HS-27A (cell line): ENCODE results near the gene OSBPL6.
"Not testable (repeated sequence)": the region's sequence is repeated elsewhere in the genome, so short reads cannot be mapped to it uniquely, and the experiment has no call there.

Source experiments
- DNase-seq: peaks from one replicate; pipeline ENCODE4 v3.0.0-alpha.2; 2012; ENCODE audit warnings: low read depth, missing footprints

The OSBPL6 gene

GRCh38 chr2:178193823-178194599 is at the start of gene OSBPL6:
Gene OSBPL6, plus strand, starts transcription at chr2:178194512. Its CDS starts 111,673 bp downstream, at chr2:178306185.
- DNase-seq: no peak

GRCh38 chr2:178152033-178152432 is 42.3 kb upstream of the OSBPL6 start:
- DNase-seq: no peak

- no peak for DNase-seq
Observed at GRCh38 chr2:178152542-178152941, 41.8 kb upstream of the OSBPL6 start.

- DNase-seq: no peak
Observed at GRCh38 chr2:178152977-178153376, 41.3 kb upstream of the OSBPL6 start.

GRCh38 chr2:178153878-178154277 is 40.4 kb upstream of the OSBPL6 start:
- DNase-seq: not testable (repeated sequence)

- DNase-seq: no peak
Observed at GRCh38 chr2:178155524-178155923, 38.8 kb upstream of the OSBPL6 start.

GRCh38 chr2:178157574-178157973 is 36.7 kb upstream of the OSBPL6 start:
- DNase-seq: no peak

GRCh38 chr2:178159966-178160365 is 34.3 kb upstream of the OSBPL6 start:
- no peak for DNase-seq

- DNase-seq: no peak
Observed at GRCh38 chr2:178160601-178161000, 33.7 kb upstream of the OSBPL6 start.

- no peak for DNase-seq
Observed at GRCh38 chr2:178163395-178163794, 30.9 kb upstream of the OSBPL6 start.

GRCh38 chr2:178163911-178164310 is 30.4 kb upstream of the OSBPL6 start:
- DNase-seq: no peak

GRCh38 chr2:178173657-178174056 is 20.7 kb upstream of the OSBPL6 start:
- DNase-seq: no peak

GRCh38 chr2:178177066-178177679 is 17.1 kb upstream of the OSBPL6 start:
- DNase-seq: no peak

- DNase-seq: not testable (repeated sequence)
Observed at GRCh38 chr2:178180648-178181047, 13.7 kb upstream of the OSBPL6 start.

GRCh38 chr2:178187861-178188260 is 6.5 kb upstream of the OSBPL6 start:
- DNase-seq: no peak

GRCh38 chr2:178188466-178188865 is 5.8 kb upstream of the OSBPL6 start:
- DNase-seq: no peak

- no peak for DNase-seq
Observed at GRCh38 chr2:178191004-178191508, 3.3 kb upstream of the OSBPL6 start.

- no peak for DNase-seq
Observed at GRCh38 chr2:178191511-178191910, 2.8 kb upstream of the OSBPL6 start.

- no peak for DNase-seq
Observed at GRCh38 chr2:178193496-178193822, 853 bp upstream of the OSBPL6 start.

GRCh38 chr2:178194600-178195389 is 483 bp downstream of the OSBPL6 start:
- DNase-seq: no peak

- no peak for DNase-seq
Observed at GRCh38 chr2:178195390-178196166, 1.3 kb downstream of the OSBPL6 start.

- no peak for DNase-seq
Observed at GRCh38 chr2:178197791-178198190, 3.5 kb downstream of the OSBPL6 start.
